ENCODE data around the gene GDI1.
A peak's percentile ranks its signal among the peaks of the same experiment; 100 is the strongest.
"Not testable (repeated sequence)": the region's sequence is repeated elsewhere in the genome, so short reads cannot be mapped to it uniquely, and the experiment has no call there.

Gene GDI1

GRCh38 chrX:154436983-154437752 is at the start of gene GDI1:
Gene GDI1 (plus strand): TSS chrX:154437154. CDS start chrX:154437255, 101 bp downstream.
- no peak for DNase-seq (ENCODE audit: low read depth, low spot score)

GRCh38 chrX:154388094-154388493 is 48.9 kb upstream of the GDI1 start:
- DNase-seq (ENCODE audit: low read depth, low spot score): not testable (repeated sequence)

GRCh38 chrX:154388649-154389048 is 48.3 kb upstream of the GDI1 start:
- DNase-seq (ENCODE audit: low read depth, low spot score): not testable (repeated sequence)

GRCh38 chrX:154389812-154390747 is 46.9 kb upstream of the GDI1 start:
- not testable (repeated sequence) for DNase-seq (ENCODE audit: low read depth, low spot score)

GRCh38 chrX:154396363-154396762 is 40.6 kb upstream of the GDI1 start:
- not testable (repeated sequence) for DNase-seq (ENCODE audit: low read depth, low spot score)

- DNase-seq (ENCODE audit: low read depth, low spot score): no peak
Observed at GRCh38 chrX:154396973-154397887, 39.7 kb upstream of the GDI1 start.

GRCh38 chrX:154397888-154398667 is 38.9 kb upstream of the GDI1 start, which contains the start of gene RPL10:
Gene RPL10 (plus strand): TSS chrX:154398377. CDS start chrX:154398520, 143 bp downstream.
- DNase-seq (ENCODE audit: low read depth, low spot score): peak; percentile 91

GRCh38 chrX:154398668-154399526 is 38.1 kb upstream of the GDI1 start:
- DNase-seq (ENCODE audit: low read depth, low spot score): peak; percentile 55

- DNase-seq (ENCODE audit: low read depth, low spot score): no peak
Observed at GRCh38 chrX:154399527-154400368, 37.2 kb upstream of the GDI1 start.

GRCh38 chrX:154400369-154400817 is 36.6 kb upstream of the GDI1 start:
- not testable (repeated sequence) for DNase-seq (ENCODE audit: low read depth, low spot score)

- no peak for DNase-seq (ENCODE audit: low read depth, low spot score)
Observed at GRCh38 chrX:154401045-154401799, 35.7 kb upstream of the GDI1 start.

- no peak for DNase-seq (ENCODE audit: low read depth, low spot score)
Observed at GRCh38 chrX:154401918-154402621, 34.9 kb upstream of the GDI1 start.

- DNase-seq (ENCODE audit: low read depth, low spot score): no peak
Observed at GRCh38 chrX:154402622-154403127, 34.3 kb upstream of the GDI1 start.

- no peak for DNase-seq (ENCODE audit: low read depth, low spot score)
Observed at GRCh38 chrX:154403192-154403591, 33.8 kb upstream of the GDI1 start.

- no peak for DNase-seq (ENCODE audit: low read depth, low spot score)
Observed at GRCh38 chrX:154403858-154404257, 33.1 kb upstream of the GDI1 start.

GRCh38 chrX:154404625-154405192 is 32.2 kb upstream of the GDI1 start:
- no peak for DNase-seq (ENCODE audit: low read depth, low spot score)

All from brain pericyte (primary cell).